ENCODE measurements around the gene ZNF521.

Gene ZNF521

GRCh38 chr18:25074925-25075324, 277.0 kb downstream of the ZNF521 start:
- no peak for TF ChIP-seq CTCF (IDR thresholded peaks at IDR 0.05; ENCODE audit: insufficient read depth, low read depth, low read length, missing control alignments)
- DNase-seq (ENCODE audit: low read depth): no peak
- H3K4me3 ChIP-seq (ENCODE audit: low read length): no peak overlapping the region

GRCh38 chr18:25072205-25072604, 279.8 kb downstream of the ZNF521 start:
- no peak overlapping the region for H3K4me3 ChIP-seq (ENCODE audit: low read length)
- no peak for TF ChIP-seq CTCF (IDR thresholded peaks at IDR 0.05; ENCODE audit: insufficient read depth, low read depth, low read length, missing control alignments)
- DNase-seq (ENCODE audit: low read depth): no peak

- no peak overlapping the region for H3K4me3 ChIP-seq (ENCODE audit: low read length)
- TF ChIP-seq CTCF (IDR thresholded peaks at IDR 0.05; ENCODE audit: insufficient read depth, low read depth, low read length, missing control alignments): no peak
- DNase-seq (ENCODE audit: low read depth): no peak
These were observed 284.5 kb downstream of the ZNF521 start for GRCh38 chr18:25067275-25068025.

- no peak for TF ChIP-seq CTCF (IDR thresholded peaks at IDR 0.05; ENCODE audit: insufficient read depth, low read depth, low read length, missing control alignments)
- DNase-seq (ENCODE audit: low read depth): no peak
- H3K4me3 ChIP-seq (ENCODE audit: low read length): no peak overlapping the region
These were observed 285.4 kb downstream of the ZNF521 start for GRCh38 chr18:25066516-25066915.

GRCh38 chr18:25062720-25063119, 289.2 kb downstream of the ZNF521 start:
- DNase-seq (ENCODE audit: low read depth): no peak
- H3K4me3 ChIP-seq (ENCODE audit: low read length): no peak overlapping the region
- TF ChIP-seq CTCF (IDR thresholded peaks at IDR 0.05; ENCODE audit: insufficient read depth, low read depth, low read length, missing control alignments): no peak

GRCh38 chr18:25061395-25061794, 290.6 kb downstream of the ZNF521 start:
- TF ChIP-seq CTCF (IDR thresholded peaks at IDR 0.05; ENCODE audit: insufficient read depth, low read depth, low read length, missing control alignments): no peak
- no peak overlapping the region for H3K4me3 ChIP-seq (ENCODE audit: low read length)
- no peak for DNase-seq (ENCODE audit: low read depth)

GRCh38 chr18:25058521-25058920, 293.4 kb downstream of the ZNF521 start:
- no peak overlapping the region for H3K4me3 ChIP-seq (ENCODE audit: low read length)
- no peak for DNase-seq (ENCODE audit: low read depth)
- TF ChIP-seq CTCF (IDR thresholded peaks at IDR 0.05; ENCODE audit: insufficient read depth, low read depth, low read length, missing control alignments): no peak

Data from epithelial cell of esophagus (primary cell).